GM21381 (cell line): ENCODE data around the gene S100A5.
"Not testable (repeated sequence)": the region's sequence is repeated elsewhere in the genome, so short reads cannot be mapped to it uniquely, and the experiment has no call there.

ENCODE experiments used
- ATAC-seq: cut with Tn5 transposase; IDR thresholded peaks from one replicate; pipeline ENCODE4 v1.9.1; 2021; ENCODE audit warnings: mild to moderate bottlenecking, moderate library complexity; ENCODE audit not compliant: unreplicated experiment

Gene S100A5

GRCh38 chr1:153567621-153568366, 27.1 kb upstream of the S100A5 start:
- no peak for ATAC-seq

DNA sequence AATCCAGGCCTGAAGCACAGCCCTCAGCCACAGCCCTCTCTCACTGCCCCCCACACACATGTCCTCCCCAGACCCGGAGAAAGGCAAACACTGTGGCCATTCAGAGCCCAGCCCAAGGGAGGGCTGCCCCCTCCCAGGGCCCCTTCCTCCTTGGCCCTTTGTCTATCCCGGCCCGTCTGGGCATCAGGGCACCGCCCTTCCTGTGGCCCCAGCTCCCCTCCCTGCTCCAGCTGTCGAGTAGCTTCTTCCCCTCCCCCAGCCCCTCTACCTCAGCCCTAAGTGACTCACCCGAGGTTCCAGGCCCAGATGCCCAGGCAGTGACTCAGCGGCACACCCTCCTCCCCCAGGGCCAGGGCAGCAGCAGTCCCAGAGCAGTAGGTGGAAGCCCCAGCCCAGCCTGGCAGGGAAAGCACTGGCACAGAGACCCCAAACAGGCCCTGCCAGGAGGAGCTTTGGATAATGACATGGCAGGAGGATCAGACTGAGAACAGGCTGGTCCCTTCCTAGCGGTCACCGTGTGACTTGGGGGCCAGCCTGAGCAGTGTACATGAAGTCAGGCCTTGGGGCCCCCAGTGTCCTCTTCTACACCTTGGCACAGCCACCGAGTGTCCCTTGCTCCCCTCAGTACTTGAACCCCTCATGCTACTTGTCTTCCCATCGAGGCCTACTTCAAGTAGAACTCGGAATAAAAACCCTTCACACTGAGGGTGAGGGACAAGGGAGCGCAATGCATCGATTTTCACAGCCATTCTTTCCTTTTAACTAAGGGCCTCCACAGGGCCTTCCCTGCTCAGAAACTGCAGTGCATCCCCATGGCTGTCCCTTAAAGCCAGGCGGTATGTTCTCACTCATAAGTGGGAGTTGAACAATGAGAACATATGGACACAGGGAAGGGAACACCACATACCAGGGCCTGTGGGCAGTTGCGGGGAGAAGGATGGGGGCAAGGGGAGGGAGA, 26.0 kb upstream of the S100A5 start:
- no peak for ATAC-seq

DNA sequence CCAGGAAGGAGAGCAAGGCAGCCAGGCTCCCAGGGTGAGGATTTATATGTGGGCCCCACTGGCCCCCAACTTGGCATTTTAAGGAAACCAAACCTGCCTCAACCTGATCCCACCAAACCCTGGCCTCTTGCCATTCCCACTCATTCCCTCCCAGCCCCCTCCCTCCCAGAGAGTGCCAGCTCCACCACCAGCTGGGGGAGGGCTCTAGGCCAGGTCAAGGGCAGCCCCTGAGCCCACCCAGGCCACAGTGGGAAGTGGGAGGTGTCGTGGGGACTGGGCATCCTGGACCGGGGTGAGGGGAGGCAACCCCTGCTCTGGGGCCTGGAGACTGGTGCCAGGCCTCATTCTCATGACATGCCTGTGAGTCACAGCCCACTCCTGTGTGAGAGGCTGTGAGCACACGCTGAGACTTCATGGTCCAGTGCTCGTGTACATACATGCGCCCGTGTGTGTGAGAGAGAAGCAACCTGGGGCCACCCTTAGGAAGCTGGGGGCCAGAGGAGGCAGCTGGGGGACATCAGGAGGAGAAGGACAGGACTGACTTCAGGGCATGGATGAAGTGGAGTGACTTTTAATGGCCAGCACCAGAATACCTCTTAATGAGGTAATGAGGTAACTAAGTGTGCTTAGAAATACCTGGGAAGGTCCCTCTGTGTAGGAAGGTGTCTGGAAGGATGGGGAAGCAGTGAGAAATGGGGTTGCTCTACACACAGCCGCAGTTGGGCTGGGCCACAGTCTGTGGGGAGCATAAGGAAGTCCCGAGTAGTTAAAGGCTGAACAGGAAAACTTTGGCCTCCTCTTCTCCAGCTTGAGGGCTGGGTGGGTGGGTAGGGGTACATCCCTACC, 25.0 kb upstream of the S100A5 start, which contains the start of gene S100A2:
S100A2 (minus strand) TSS at position 316 of the 846 bp plus-strand sequence. CDS start 1,967 bp downstream, outside the sequence.
- ATAC-seq, result no peak

GRCh38 chr1:153563991-153564390, 23.3 kb upstream of the S100A5 start:
- no peak for ATAC-seq

DNA sequence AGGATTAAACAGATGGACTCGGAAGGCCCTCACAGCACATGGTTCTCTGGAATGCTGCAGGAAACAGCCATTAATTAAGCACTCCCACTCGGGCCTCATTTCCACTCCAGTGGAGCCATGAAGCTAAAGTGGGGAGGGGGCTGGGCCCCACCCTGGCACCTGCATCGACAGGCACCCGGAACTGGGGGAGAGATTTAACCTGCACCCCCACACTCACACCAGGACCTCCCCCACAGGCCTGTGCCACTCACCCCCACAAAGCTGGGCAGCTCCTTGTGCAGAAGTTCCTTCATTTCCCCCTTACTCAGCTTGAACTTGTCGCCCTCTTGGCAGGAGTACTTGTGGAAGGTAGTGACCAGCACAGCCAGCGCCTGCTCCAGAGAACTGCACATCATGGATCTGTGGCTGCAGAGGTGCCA, 22.8 kb upstream of the S100A5 start:
- ATAC-seq, result no peak

DNA sequence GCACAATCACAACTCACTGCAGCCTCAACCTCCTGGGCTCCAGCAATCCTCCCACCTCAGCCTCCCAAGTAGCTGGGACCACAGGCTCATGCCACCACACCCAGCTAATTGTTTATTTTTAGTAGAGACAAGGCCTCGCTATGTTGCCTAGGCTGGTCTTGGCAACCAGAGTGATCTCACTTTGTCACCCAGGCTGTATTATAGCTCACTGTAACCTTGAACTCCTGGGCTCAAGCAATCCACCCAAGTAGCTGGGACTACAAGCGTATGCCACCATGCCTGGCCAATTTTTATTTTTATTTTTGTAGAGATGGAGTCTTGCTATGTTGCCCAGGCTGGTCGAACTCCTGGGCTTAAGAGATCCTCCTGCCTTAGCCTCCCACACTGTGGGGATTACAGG, 21.3 kb upstream of the S100A5 start:
- not testable (repeated sequence) for ATAC-seq

DNA sequence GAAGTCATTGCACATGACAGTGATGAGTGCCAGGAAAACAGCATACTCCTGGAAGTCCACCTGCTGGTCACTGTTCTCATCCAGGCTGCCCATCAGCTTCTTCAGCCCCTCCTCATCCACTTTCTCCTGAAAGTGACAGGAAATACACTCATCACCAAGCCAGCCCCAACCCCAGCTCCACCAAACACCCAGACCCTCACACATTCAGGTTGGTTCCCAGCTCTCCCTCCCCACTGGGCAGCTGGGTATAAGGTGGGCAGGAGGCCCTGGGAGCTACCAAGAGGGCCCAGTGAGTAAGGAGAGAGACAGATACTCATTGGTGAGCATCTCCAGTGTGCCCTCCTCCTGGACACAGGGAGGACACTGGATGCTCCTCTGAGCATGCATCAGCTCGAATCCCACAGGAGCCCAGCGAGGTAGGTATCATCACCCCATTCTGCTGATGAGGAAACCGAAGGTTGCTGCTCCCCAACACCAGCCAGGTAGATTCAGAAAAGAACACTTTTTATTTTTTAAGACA, 20.8 kb upstream of the S100A5 start:
- no peak for ATAC-seq

DNA sequence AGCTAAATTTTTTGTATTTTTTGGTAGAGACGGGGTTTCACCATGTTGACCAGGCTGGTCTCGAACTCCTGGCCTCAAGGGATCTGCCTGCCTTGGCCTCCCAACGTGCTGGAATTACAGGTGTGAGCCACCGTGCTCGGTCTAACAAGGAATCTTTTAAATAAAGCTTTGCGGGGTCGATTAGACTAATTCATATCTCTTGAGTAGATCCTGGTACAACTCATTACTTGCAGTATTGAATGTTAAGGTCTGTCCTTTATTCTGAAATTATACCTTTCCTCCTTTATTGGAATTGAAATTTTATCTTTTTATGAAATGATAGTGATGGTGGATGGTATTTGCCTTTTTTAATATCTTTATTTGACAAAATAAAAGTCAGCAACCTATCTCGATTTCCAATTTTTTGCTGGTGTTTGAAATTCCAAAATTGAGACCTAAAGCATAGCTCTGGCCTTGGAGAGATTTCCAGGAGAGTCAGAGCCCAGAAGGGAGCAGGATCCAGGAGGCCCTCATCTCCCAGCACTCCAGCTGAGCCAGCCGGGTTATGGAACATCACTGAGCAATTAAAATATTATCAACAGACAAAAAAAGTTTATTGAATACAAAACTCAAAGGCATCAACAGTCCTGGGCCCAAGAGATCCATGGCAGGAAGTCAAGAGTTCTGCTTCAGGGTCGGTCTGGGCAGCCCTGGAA, 20.2 kb upstream of the S100A5 start:
- no peak for ATAC-seq

DNA sequence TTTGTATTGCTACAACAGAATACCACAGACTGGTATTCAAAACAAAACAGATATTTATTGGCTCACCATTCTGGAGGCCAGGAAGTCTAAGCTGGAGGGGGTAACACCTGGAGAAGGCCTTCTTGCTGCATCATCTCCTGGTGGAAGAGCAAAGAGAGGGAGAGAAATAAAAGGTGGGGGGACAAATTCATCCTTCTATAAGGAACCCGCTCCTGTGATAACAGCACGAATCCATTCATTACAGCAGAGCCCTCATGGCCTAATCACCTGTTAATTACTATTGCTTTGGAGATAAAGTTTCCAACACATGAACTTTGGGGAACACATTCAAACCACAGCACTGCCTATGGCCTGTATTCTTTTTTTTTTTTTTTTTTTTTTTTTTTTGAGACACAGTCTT, 19.5 kb upstream of the S100A5 start:
- no peak for ATAC-seq

- no peak for ATAC-seq
Measured at GRCh38 chr1:153557877-153558276, 17.1 kb upstream of the S100A5 start.

DNA sequence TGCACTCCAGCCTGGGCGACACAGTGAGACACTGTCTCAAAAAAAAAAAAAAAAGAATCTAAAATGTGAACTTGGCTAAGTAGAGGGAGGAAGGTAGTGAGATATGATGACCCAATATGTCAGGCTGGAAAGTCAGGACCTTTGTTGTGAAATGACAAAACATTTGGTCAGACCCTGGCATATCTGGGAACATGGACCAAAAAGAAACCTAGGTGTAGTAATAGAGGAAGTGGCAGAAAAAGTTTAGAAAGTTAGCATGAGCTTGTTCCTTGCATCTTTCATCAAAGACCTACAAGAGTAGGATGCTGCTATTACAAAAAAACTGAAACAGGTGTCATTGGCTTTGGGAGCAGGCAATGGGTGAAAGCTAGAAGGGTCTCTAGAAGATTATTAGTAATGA, 15.6 kb upstream of the S100A5 start:
- no peak for ATAC-seq

DNA sequence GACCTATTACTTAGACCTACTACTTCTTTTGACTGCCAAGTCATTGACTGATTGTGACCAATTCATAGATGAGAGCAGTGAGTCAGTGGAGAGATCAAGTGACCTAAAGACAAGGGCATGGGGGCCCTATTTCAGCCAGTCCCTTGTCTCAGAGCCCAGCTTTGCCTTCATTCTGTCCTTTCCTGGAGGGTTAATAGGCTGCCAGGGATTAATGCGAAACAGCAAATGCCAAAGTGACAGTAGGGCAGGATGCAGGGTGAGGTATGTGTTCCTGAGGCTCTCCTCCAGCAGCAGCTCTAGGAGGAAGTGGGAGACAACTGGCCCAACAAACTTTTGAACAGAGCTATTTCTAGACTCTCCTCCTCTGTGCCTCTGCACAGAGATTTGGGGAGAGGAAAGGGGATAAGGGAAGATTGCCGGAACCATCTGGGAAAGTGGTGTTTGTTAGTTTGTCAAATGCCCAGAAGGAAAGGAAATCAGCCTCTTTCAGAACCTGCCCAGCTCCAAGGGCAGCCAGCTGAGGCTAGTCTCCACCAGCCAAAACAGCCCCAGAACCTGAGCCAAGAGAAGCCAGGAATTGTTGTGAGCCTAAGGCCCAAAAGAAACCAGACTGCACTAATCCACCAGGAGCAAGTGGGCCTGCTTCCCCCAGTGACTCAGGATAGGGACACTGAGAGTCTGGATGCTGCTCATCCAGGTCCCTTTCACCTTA, 13.3 kb upstream of the S100A5 start:
- no peak for ATAC-seq

DNA sequence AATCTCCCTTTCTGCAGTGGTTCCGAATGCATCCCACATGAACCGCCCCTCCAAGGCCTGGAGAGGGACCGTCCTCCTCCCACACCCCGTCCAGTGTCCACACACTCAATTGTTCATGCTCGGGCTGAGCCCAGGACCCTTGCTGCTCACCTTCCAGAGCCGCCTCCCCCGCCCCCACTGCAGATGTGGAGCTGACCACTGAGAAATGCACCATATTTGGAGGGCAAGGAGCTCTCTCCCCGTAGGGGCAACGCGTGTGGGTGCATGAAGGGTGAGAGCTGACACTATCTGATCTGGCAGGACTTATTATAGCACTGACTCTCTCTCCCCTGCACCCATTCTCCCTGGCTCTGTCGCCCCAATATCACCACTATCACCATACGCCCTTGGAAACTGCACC, 12.4 kb upstream of the S100A5 start:
- no peak for ATAC-seq

- no peak for ATAC-seq
Measured at GRCh38 chr1:153552335-153552734, 11.6 kb upstream of the S100A5 start.

DNA sequence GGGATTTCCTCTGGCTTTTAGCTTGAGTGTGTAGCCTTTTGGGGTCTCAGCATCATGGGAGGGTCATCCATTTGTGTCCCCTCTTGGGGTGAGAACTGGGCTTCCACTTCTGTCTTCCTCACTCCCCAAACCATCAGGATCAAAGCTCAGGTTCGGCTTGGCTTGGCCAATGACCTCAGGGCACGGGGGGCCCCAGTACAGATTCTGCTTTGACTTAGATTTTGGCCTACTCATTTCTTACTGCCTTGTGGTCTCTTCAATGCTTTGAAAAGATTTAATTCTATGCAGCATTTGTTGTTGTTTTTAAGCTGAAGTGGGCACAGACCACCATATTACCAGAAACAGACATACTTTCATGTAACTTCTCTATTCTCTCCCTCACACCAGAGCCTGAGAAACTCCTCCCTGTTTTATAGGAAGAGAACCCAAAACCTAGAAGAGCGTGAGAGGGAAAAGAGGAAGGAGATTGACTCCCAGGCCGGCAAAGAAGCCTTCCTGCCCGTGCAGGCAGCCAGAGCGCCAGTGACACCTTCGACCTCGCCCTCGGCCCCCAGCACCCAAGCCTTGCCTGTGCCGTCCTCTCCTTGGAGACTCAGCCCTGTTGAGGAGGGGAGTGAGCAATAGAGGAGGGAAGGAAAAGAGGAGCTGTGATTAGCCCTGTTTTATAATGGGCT, 10.2 kb upstream of the S100A5 start:
- ATAC-seq, result no peak

- no peak for ATAC-seq
Measured at GRCh38 chr1:153550398-153550758, 9.6 kb upstream of the S100A5 start.

DNA sequence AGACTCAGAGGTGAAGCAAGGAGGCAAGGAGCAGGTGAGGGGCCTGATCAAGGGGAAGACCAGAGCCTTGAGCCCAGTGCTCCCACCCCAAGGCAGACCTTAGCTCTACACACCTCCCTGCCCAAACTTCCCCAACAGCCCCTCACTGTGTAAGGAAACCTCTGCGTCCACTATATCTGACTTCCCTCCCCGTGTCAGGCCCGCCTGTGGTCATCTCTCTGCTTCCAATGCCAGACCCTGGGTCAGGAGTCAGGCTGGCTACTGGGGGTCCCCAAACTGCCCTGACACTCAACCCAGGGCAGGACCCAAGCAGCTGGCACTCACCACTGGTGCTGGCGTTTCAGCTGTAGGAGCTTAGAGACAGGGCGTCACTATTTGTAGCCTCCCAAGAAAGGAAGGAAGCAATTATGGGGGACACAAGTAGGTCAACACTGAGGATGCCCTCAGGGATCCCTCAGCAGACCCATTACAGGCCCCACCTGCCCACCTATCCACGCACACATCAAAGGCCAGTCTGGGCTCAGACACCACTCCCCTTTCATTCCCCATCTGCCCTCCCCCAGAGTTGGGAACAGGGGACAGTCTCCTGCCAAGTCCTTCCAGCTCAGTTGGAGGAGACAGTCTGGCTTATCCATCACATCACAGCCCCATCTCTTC, 9.1 kb upstream of the S100A5 start:
- no peak for ATAC-seq
